Hematopoietic multipotent progenitor cell treated with erythropoietin and hydrocortisone succinate and interleukin-3 and kit ligand, for 6 days (in vitro differentiated cells): ENCODE data around the gene TXLNB.
"Not testable (repeated sequence)": the region's sequence is repeated elsewhere in the genome, so short reads cannot be mapped to it uniquely, and the experiment has no call there.

Experiments used
- DNase-seq: peaks from one replicate; pipeline ENCODE4 v3.0.0-alpha.2; 2015

TXLNB gene

GRCh38 chr6:139308936-139309603, 17.3 kb upstream of the TXLNB start:
- no peak for DNase-seq

DNA sequence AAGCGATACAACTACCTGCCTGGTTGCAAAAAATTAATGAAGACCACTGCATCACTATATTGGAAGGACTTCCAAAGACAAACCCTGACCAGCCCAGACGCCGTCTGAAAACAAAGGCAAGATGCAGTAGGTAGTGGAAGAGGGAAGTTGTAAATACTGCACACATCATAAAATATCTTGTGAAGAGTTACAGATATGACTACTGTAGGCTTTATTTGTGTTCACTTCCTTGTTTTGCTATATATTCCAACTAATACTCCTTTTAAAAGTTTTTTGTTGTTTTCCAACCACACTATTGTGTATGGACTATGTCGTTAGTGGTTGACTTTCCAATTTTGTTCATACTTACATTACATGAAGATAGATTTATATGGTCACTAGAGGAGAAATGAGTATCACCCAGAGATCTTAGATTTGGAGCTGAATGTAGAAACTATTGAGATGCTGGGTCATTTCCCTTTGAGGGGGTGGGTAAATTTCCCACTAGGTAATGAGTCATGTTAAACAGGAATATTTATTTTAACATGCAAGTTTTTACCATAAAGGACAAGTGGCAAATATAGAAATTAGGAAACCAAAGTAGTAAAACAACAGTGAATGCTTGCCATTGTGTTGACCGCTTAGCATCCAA, 16.6 kb upstream of the TXLNB start:
- no peak for DNase-seq

- peak; percentile 23 for DNase-seq
Measured at GRCh38 chr6:139306291-139306981, 14.6 kb upstream of the TXLNB start.

DNA sequence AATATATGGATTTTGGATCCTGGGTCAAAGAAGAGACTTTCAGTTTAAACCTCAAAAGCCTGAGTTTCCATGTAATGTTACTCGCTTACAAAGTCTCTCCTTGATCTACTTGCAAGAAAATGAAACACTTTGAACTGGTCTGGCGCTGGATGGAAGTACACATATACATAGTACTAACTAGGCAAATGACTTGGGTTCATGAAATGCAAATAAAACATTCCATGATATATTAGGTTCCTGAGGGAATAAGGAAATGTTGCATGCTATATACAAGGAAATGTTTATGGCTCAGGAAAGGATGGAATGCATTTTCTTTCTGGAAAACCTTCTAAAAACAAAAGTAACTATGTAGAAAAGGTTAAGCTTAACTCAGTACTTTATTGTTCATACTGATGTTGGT, 11.4 kb upstream of the TXLNB start:
- no peak for DNase-seq

- DNase-seq, result no peak
Measured at GRCh38 chr6:139297921-139298320, 6.1 kb upstream of the TXLNB start.

DNA sequence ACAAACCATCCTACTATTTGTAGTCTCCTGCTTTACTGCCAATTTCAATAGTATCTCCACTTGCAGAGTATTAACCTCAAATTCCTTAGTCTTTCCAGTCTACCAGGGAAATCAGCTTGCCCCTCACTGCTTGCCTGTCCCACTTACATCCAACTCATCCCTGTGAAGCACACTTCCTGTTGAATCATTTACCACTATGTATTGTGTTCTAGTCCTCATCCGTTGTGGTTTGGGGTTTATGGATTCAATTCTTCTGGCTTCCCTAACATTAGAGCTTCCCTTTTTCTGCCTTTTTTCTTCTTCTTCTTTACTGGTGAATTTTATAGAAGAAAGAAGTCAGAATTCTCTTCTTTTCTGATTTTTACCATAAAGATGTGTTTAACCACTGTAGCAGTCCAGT, 5.1 kb upstream of the TXLNB start:
- peak; percentile 27 for DNase-seq

DNA sequence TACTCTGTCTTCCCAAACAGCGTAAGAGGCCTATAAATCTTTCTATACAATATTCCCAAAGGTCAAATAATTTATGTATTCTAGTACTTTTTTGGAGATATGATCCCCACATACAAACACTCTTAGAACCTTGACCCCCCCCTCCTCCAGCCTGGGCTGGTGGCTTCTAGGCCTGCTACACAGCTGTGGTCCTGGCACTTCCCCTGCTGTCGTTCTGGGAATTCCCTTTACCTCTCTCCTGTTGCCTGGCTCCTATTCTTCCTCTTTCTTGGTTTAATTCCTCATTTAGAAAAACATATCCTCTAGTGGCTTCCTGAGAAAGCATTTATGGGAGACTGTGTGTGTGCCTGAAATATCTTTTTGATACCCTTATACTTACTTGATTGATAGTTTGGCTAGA, 4.1 kb upstream of the TXLNB start:
- DNase-seq, result no peak

DNA sequence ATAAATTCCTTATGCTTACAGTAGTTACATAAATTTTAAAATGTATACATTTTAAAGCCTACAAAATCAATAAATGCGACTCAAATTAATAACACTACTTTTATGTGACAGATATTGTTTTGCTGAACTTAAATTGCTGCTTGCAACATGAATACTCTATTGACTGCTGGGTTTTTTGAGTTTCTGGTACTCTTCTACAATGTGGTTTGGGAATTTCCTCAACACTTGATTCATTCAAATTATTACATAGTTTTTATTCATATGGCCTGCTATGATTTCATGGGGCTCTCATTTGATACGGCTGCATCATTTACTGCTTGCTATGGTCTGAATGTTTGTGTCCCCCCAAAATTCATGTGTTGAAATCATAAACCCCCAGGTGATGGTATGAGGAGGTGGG, 2.3 kb upstream of the TXLNB start:
- no peak for DNase-seq

DNA sequence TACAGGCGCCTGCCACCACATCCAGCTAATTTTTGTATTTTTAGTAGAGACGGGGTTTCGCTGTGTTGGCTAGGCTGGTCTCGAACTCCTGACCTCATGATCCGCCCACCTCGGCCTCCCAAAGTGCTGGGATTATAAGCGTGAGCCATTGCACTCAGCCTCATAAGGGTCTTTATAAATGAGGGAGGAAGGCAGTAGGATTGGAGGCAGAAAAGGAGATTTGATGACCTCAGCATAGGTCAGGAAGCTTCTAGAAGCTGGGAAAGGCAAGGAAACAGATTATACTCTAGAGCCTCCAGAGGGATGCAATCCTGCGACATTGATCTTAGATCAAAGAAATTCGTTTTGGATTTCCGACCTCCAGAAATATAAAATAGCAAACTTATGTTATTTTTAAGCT, 1.4 kb upstream of the TXLNB start:
- DNase-seq, result not testable (repeated sequence)

GRCh38 chr6:139290787-139291311, 949 bp downstream of the TXLNB start:
- DNase-seq, result peak; percentile 68

DNA sequence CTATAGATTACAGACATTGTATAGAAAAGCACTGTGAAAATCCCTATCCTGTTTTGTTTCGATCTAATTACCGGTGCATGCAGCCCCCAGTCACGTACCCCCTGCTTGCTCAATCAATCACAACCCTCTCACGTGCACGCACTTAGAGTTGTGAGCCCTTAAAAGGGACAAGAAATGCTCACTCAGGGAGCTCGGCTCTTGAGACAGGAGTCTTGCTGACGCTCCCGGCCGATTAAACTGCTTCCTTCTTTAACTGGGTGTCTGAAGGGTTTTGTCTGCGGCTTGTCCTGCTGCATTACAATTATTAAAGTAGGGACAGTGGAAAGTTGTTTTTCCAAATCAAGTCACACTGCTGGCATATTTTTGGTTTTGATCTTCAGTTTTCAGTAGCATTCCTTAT, 2.6 kb downstream of the TXLNB start:
- no peak for DNase-seq

DNA sequence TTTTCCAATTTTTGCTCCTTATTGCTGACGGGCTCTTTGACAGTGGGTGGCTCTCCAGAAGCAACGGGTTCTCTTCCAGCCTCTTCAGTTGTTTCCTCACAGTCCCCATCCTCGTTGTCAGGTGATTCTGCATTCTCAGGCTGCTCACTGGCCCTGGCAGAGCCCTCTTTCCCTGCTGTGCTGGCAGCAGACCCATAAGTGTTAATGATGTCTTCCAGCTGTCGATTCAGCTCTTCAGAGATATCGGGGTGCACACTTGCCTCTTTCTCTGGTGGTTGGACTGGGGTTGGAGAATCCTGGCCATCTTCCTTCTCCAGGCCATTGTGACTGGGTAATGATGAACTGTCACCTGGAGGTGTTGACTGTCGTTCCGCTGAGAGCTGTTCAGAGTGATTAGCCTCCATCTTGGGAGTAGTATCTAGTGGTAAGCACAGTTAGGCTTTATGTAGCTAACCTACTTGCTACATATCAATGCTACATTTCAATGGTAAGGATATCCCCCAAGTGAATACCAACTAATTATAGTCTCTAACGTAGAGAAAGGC, 3.2 kb downstream of the TXLNB start:
- no peak for DNase-seq

- DNase-seq, result no peak
Measured at GRCh38 chr6:139287868-139288267, 3.9 kb downstream of the TXLNB start.

- not testable (repeated sequence) for DNase-seq
Measured at GRCh38 chr6:139286438-139286837, 5.4 kb downstream of the TXLNB start.

GRCh38 chr6:139285590-139285989, 6.2 kb downstream of the TXLNB start:
- no peak for DNase-seq

GRCh38 chr6:139284789-139285188, 7.0 kb downstream of the TXLNB start:
- DNase-seq, result no peak

- no peak for DNase-seq
Measured at GRCh38 chr6:139282684-139283083, 9.1 kb downstream of the TXLNB start.

- peak; percentile 56 for DNase-seq
Measured at GRCh38 chr6:139278190-139278589, 13.6 kb downstream of the TXLNB start.

- peak; percentile 18 for DNase-seq
Measured at GRCh38 chr6:139277587-139277986, 14.2 kb downstream of the TXLNB start.

DNA sequence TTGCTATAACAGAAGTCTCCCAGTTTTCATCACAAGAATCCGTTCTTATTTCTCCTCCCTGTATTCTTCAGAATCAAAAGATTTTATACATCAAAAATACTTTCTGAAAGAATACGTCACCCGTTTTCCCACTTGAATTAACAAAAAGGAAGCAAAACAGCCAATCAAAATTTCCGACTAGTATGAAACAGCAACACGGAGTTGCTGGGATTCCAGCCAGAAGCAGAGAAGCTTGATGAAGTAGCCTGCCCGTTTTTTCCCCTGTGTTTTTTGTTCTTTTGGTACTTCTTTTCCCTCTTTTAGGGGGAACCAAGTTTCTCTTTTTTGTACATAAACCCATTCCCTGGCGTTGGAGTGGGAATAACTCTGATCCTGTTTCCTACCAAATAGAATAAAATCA, 14.6 kb downstream of the TXLNB start:
- no peak for DNase-seq

GRCh38 chr6:139275279-139276055, 16.3 kb downstream of the TXLNB start:
- DNase-seq, result no peak

- no peak for DNase-seq
Measured at GRCh38 chr6:139271056-139271455, 20.7 kb downstream of the TXLNB start.

DNA sequence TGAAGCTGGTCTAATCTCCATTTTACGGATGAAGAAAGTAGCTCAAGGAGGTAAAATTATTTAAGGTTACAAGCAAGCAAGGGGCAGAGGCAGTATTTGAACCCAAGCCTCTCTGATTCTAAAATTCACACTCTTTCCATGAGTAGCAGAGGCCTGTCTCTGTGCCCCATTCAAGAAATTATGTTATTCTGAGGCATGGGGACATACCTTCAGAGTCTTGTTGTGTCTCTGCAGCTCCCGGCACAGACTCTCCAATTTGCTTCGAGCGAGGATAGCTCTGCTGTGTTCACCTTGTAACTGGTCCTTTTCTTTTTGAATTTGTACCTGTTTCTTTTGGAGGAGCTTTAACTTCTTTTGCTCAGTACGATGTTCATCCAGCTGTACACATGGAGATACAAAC, 21.5 kb downstream of the TXLNB start:
- DNase-seq, result no peak
